IPS-18a (cell line): Measurements from ENCODE around the gene NTM.

ENCODE experiments used
- H3K27ac ChIP-seq: one replicate; pipeline ENCODE4 v1.5.1; 2013; ENCODE audit warnings: low read length
- H3K27me3 ChIP-seq: one replicate; pipeline ENCODE4 v1.6.1; 2013; ENCODE audit warnings: mild to moderate bottlenecking, low read length; ENCODE audit not compliant: control insufficient read depth, insufficient read depth
- H3K36me3 ChIP-seq: one replicate; pipeline ENCODE4 v1.6.1; 2013; ENCODE audit warnings: low read depth, low read length; ENCODE audit not compliant: control insufficient read depth
- H3K4me1 ChIP-seq: one replicate; pipeline ENCODE4 v1.6.1; 2013; ENCODE audit warnings: low read depth, low read length; ENCODE audit not compliant: control insufficient read depth
- H3K4me3 ChIP-seq: one replicate; pipeline ENCODE4 v1.5.1; 2013; ENCODE audit warnings: low read length
- H3K9ac ChIP-seq: one replicate; pipeline ENCODE4 v1.6.1; 2013; ENCODE audit warnings: mild to moderate bottlenecking, low read length, moderate library complexity
- H3K9me3 ChIP-seq: one replicate; pipeline ENCODE4 v1.6.1; 2013; ENCODE audit warnings: low read depth, low read length; ENCODE audit not compliant: control insufficient read depth

Gene NTM

GRCh38 chr11:132032555-132032954 lies 662.1 kb downstream of the NTM start:
- Histone ChIP-seq H3K9me3 (no peaks in the 10 kb centered on the region), H3K27me3 (no peaks in the 10 kb centered on the region), H3K4me3 (no peak overlapping the region), H3K36me3 (no peaks in the 10 kb centered on the region), H3K9ac (no peak overlapping the region), H3K27ac (no peak overlapping the region), H3K4me1 (peaks cover 12% of the 10 kb centered on the region)

- no peaks in the 10 kb centered on the region for H3K36me3 ChIP-seq
- H3K9ac ChIP-seq: no peak overlapping the region
- H3K27me3 ChIP-seq: no peaks in the 10 kb centered on the region
- H3K4me1 ChIP-seq: peaks cover 17% of the 10 kb centered on the region
- no peak overlapping the region for H3K27ac ChIP-seq
- H3K4me3 ChIP-seq: no peak overlapping the region
- no peaks in the 10 kb centered on the region for H3K9me3 ChIP-seq
Observed at GRCh38 chr11:132033051-132033450, 662.6 kb downstream of the NTM start.

- Histone ChIP-seq H3K36me3 (no peaks in the 10 kb centered on the region), H3K27ac (no peak overlapping the region), H3K9me3 (no peaks in the 10 kb centered on the region), H3K4me3 (no peak overlapping the region), H3K4me1 (peaks cover 21% of the 10 kb centered on the region), H3K27me3 (no peaks in the 10 kb centered on the region), H3K9ac (no peak overlapping the region)
Observed at GRCh38 chr11:132035228-132035627, 664.8 kb downstream of the NTM start.

GRCh38 chr11:132035766-132036165 lies 665.4 kb downstream of the NTM start:
- no peaks in the 10 kb centered on the region for H3K27me3 ChIP-seq

GRCh38 chr11:132036220-132036619 lies 665.8 kb downstream of the NTM start:
- no peak overlapping the region for H3K9ac ChIP-seq
- H3K4me3 ChIP-seq: no peak overlapping the region
- no peaks in the 10 kb centered on the region for H3K36me3 ChIP-seq
- no peak overlapping the region for H3K27ac ChIP-seq
- H3K27me3 ChIP-seq: no peaks in the 10 kb centered on the region
- no peaks in the 10 kb centered on the region for H3K9me3 ChIP-seq
- H3K4me1 ChIP-seq: peaks cover 21% of the 10 kb centered on the region

More at GRCh38 chr11:132035766-132036165, 665.4 kb downstream of the NTM start:
- Histone ChIP-seq H3K27ac (no peak overlapping the region), H3K36me3 (no peaks in the 10 kb centered on the region), H3K9me3 (no peaks in the 10 kb centered on the region), H3K4me3 (no peak overlapping the region), H3K9ac (no peak overlapping the region), H3K4me1 (peaks cover 21% of the 10 kb centered on the region)

- Histone ChIP-seq H3K4me3 (no peak overlapping the region), H3K9me3 (no peaks in the 10 kb centered on the region), H3K27ac (no peak overlapping the region), H3K9ac (no peak overlapping the region), H3K27me3 (no peaks in the 10 kb centered on the region), H3K36me3 (no peaks in the 10 kb centered on the region), H3K4me1 (peaks cover 21% of the 10 kb centered on the region)
Observed at GRCh38 chr11:132036746-132037466, 666.5 kb downstream of the NTM start.

GRCh38 chr11:132037467-132037862 lies 667.0 kb downstream of the NTM start:
- no peaks in the 10 kb centered on the region for H3K27me3 ChIP-seq
- H3K27ac ChIP-seq: no peak overlapping the region
- peaks cover 21% of the 10 kb centered on the region for H3K4me1 ChIP-seq
- H3K36me3 ChIP-seq: no peaks in the 10 kb centered on the region
- H3K9me3 ChIP-seq: no peaks in the 10 kb centered on the region
- H3K9ac ChIP-seq: no peak overlapping the region
- no peak overlapping the region for H3K4me3 ChIP-seq

GRCh38 chr11:132037956-132038355 lies 667.5 kb downstream of the NTM start:
- no peaks in the 10 kb centered on the region for H3K36me3 ChIP-seq
- H3K4me3 ChIP-seq: no peak overlapping the region
- H3K9ac ChIP-seq: no peak overlapping the region
- H3K27ac ChIP-seq: no peak overlapping the region
- peaks cover 21% of the 10 kb centered on the region for H3K4me1 ChIP-seq
- H3K27me3 ChIP-seq: no peaks in the 10 kb centered on the region
- no peaks in the 10 kb centered on the region for H3K9me3 ChIP-seq

GRCh38 chr11:132039521-132039920 lies 669.1 kb downstream of the NTM start:
- Histone ChIP-seq H3K9ac (no peak overlapping the region), H3K4me1 (peaks cover 21% of the 10 kb centered on the region), H3K9me3 (no peaks in the 10 kb centered on the region), H3K36me3 (no peaks in the 10 kb centered on the region), H3K27ac (no peak overlapping the region), H3K4me3 (no peak overlapping the region), H3K27me3 (no peaks in the 10 kb centered on the region)

- Histone ChIP-seq H3K36me3 (no peaks in the 10 kb centered on the region), H3K4me3 (no peak overlapping the region), H3K27me3 (no peaks in the 10 kb centered on the region), H3K9ac (no peak overlapping the region), H3K27ac (no peak overlapping the region), H3K4me1 (peaks cover 18% of the 10 kb centered on the region), H3K9me3 (no peaks in the 10 kb centered on the region)
Observed at GRCh38 chr11:132042296-132042695, 671.9 kb downstream of the NTM start.

GRCh38 chr11:132043714-132044113 lies 673.3 kb downstream of the NTM start:
- no peak overlapping the region for H3K4me3 ChIP-seq
- H3K27me3 ChIP-seq: no peaks in the 10 kb centered on the region
- no peak overlapping the region for H3K27ac ChIP-seq
- H3K4me1 ChIP-seq: peaks cover 13% of the 10 kb centered on the region
- H3K9ac ChIP-seq: no peak overlapping the region
- H3K9me3 ChIP-seq: no peaks in the 10 kb centered on the region
- no peaks in the 10 kb centered on the region for H3K36me3 ChIP-seq

GRCh38 chr11:132045107-132045506 lies 674.7 kb downstream of the NTM start:
- no peaks in the 10 kb centered on the region for H3K9me3 ChIP-seq
- no peaks in the 10 kb centered on the region for H3K36me3 ChIP-seq
- H3K4me1 ChIP-seq: peaks cover 17% of the 10 kb centered on the region
- H3K9ac ChIP-seq: no peak overlapping the region
- no peaks in the 10 kb centered on the region for H3K27me3 ChIP-seq
- no peak overlapping the region for H3K27ac ChIP-seq
- H3K4me3 ChIP-seq: no peak overlapping the region
